HG02973 (cell line): ENCODE measurements around the gene PTPN5.

Experiments
- ATAC-seq: cut with Tn5 transposase; IDR thresholded peaks from one replicate; pipeline ENCODE4 v1.9.1; 2021; ENCODE audit warnings: moderate library complexity; ENCODE audit not compliant: unreplicated experiment

PTPN5 gene

DNA sequence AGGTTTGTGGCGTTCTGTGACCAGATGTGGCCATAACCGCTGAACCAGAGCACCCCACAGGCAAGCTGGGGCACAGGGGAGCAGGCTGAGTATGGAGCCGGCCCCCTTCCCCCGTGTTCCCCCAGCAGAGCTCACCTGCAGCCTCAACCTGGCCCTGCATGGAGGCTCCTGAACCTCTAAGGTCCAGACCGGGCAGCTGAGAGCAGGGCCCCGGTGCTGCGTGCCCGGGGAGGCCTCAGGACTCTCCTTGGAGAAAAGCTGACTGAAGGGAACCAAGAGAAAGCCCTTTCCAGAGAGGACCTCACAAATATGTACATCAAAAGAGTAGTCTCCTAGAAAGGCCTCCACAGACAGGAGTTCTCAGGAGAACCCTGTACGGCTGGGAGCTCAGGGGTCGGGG, 48.2 kb downstream of the PTPN5 start:
- no peak for ATAC-seq

DNA sequence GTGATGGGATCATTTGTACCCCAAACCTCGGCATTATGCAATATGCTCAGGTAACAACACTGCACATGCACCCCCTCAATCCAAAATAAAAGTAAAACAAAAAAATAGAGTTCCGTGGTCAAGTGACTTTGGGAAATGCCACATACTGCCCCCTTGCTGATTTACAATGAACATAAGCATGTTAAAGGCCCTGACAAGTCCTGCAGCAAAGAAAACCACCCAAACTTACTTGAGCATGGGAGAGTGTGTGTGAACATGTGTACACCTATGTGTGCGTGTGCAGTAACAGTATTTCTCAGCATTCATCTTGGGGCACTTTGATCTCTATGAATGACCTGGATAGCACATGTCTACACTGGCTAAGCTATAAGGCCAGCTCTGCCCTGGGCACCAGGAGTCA, 49.8 kb downstream of the PTPN5 start:
- ATAC-seq = no peak

DNA sequence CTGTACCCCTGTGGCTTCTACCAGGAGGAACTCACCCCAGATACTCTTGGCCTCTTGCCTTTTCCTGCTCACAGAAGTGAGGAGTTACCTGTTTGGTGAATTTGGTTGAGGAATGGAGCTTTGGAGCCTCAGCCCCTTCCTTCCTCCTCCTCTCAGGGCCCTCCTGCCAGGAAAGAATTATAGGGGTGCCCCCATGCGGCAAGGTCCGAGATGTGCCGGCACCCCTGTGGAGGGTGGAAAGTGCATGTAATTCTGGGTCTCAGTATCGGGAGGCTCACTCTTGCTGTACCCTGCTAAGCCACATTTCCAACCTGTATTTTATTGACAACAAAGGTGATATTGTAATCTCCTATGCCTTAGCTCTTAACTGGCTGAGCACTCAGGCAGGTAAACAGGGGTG, 51.9 kb downstream of the PTPN5 start:
- ATAC-seq = no peak

DNA sequence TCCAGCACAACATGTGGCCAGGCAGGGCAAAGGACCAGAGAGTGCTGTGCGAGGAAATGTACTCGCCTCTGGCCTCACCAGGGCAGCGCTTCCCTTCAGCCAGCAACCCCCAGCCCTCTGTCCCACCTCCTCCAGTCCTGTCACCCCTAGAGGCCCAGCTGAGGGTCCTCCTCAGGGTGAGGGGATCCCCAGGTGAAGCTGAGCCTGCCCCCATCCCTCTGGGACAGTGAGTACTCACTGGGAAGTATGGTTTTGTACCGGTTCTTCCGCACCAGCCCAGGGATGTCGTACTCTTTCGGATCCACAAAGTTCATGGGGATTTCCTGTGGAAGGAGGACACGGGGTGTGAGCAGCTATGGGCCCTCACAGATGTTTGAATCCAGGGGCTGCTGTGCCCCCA, 54.0 kb downstream of the PTPN5 start:
- no peak for ATAC-seq

DNA sequence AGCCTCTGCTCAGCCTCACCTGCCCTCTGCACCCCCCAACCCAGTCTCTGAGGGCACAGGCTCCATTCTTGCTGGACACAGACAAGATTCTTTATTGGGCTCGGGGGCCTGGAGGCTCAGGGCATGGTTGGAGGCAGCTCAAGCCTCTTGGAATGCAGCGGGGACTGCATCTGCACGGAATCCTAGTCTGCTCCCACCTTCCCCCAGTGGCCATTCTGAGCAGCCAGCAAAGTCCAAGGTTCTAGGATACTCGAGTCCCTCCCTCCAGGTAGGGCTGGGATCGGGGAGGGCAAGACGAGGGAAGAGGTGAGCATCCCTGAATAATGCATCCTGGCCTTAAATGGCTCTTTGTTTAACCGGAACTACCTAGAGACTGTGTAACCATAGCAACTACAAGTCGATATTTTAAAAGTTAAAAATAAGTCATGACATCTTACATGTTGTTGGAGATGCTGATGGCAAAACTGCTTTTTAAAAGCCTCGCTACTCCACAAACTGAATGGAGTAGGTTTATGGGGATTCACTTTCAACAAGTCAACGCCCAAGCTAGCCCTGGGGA, 54.9 kb downstream of the PTPN5 start:
- no peak for ATAC-seq

DNA sequence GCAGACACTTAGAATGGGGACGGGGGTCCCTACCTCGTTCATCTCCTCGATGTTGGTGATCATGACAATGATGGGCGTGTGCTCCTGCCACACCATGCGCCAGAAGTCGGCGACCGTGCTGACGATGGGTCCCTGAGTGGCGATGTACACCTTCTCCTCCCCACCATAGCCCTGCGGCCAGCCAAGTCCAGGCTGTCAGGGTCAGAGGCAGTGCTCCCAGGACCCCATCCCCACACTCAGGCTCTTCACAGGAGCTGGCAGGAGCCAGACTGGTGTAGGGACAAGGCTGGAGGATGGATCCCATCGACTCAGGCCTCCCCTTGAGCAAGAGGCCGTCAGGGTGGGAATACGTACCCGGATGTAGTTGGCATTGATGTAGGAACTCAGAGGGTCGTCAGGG, 58.4 kb downstream of the PTPN5 start:
- ATAC-seq = no peak

DNA sequence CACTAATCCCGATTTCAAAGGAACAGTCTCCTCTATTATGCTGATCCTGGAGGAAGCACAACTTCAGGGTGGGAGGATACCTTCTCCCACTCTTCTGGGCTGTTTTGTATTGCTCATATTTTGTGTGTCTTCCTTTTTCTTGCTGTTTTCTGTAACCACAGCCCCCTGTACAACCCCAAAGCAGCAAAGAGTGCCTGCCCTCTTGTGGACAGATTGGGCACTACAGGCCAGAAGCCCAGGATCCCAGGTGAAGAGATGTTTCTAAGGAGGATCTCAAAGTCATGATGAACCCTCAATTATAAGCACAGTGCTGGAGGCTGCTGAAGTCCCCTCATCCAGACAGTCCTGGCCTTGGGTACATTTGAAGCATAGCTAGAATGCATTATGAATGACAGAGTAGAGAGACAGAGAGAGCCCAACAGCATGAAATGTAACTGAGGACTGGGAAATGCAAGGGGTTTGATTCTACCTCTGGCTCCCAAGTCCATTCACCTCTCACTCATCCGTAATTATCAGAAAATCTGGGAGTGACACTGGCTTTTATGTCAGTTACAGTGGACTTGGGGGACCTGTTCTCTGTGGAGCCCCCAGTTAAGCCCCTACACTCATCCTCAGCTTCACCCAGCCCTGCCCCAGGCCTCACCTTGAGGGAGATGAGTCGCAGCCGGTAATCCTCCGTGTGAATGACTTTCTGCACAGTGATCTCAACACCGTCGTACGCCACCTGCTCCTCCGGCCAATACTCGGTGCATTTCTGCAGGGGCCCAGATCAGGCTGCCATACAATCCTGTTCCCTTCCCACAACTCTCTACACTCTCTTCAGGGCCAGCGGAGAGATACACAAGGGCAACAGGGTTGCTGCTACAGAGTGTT, 59.4 kb downstream of the PTPN5 start:
- ATAC-seq = peak; percentile 61

DNA sequence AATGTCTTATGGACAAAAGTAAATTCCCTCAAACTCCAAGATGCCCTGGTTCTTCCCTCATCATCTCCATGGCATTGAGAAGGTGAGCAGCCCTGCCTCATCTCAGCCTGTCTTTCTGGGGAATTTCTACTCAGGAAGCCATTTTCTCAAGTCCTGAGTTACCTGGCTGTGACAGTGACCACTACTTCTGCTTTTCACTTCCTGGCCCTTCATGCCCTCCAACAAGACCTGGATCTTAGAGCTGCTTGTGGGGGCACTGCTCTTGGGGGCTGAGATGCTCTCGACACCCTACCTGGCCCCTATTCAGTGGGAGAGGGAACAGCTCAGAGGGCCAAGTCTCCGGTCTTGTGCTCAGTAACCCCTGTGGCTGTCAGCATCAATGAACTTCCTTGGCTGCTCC, 60.2 kb downstream of the PTPN5 start:
- peak; percentile 14 for ATAC-seq

DNA sequence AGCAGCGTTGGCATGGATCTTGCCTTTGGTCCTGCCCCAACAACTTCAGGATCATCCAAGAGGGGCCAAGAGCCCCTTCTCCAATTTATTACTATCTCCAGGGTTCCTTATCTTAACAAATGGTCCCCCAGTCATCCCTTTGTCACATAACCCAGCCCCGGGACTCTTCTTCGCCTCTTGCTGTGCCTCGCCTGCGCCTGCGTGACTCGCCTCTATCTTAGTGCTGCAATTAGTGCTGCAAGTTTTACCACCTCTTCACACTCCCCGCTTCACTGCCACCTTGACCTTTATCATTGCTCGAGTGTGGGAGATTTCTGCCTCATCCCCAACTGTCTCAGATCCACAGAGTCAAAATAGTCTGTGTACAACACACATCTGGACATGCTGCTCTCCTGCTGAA, 61.6 kb downstream of the PTPN5 start:
- no peak for ATAC-seq

DNA sequence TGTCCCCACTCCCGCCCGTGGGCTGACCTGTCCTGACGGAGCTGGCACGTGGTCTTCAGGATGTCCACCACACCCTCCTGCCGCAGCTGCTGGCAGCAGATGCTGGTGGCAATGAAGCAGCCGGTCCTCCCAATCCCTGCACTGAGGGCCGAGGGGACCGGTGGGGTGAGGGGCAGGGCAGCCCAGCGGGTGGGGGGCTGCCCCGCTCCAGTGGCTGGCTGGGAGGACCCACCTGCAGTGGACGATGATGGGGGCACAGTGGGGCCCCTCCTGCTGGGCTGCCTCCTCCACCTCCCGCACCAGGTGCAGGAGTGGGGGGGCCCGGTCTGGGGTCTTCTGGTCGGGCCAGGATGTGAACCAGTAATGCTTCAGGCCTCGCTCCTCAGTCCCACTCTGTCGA, 62.2 kb downstream of the PTPN5 start:
- no peak for ATAC-seq

DNA sequence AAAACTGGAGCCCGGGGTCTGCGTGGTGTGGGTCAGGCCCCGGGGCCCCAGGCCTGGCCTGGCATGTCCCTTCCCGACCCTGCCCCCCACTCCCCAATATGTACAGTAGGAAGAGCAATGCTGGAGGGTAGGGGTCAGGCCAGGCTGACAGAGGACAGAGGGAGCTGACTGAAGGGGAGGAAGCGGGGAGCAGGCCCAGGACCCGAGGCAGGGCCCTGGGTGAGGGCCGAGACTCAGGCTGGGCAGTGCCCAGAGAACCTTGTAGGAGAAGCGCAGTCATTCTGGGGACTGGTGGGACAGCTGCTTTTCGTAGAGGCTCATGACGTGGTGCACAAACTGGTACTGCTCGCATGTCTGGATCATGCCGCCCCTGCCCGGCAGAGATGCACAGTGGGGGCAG, 62.9 kb downstream of the PTPN5 start:
- ATAC-seq = no peak

DNA sequence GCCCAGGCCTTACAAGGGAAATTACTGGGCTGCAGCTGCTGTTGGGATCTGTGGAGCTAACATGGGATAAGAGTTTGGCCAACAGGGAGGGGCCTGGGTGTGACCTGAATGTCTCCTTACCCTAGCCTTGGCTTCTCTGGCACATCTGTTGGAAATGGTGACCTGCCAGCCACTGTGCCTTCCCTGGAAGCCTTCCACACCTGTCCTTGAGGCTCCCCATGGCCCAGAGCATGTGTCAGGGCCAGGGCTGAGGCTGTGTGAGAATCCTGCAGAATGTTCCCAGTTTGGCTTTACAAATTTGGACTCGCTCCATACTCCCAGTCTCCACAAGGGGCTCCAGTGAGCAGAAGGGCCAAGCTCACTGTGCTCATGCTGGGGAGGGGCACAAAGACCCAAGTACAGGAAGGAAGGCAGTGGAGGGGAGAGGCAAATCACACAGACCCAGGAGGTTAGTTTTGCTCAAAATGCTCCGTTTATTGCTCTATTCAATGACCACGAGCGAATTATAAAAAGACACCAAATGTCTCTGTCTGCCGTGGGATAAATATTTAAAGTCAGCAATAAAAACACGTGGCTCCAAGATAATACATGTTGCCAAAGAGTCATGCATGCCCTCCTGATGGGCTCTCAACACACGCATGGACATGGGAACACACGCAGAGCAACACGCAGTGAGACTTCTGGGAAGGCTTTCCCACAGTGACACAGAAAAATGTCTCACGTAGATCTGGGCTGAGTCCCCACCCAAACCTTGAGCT, 63.9 kb downstream of the PTPN5 start:
- peak; percentile 56 for ATAC-seq

DNA sequence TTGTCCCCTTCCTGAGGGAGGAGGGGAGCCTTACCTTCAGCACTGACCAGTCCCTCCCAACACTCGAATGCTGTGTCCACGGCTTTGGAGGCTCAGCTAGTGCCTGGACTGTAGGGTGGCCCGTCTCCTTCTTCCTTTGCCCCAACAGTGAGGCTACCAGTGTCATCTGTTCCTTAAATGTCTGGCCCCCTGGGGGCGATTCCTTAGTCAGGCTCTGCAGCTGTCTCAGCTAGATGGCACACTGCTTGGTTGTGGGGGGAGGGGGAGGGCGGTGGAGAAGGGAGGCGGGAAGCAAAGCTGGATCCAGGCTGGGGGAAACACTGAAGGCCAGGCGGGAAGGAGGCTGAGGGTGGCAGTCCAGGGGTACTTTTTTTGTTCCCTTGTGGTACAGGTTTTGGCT, 65.6 kb downstream of the PTPN5 start, which contains the start of gene IGSF22:
Gene IGSF22, minus strand, starts transcription at position 149 of the 400 bp plus-strand sequence. CDS start 1,952 bp downstream, outside the sequence.
- ATAC-seq = no peak

DNA sequence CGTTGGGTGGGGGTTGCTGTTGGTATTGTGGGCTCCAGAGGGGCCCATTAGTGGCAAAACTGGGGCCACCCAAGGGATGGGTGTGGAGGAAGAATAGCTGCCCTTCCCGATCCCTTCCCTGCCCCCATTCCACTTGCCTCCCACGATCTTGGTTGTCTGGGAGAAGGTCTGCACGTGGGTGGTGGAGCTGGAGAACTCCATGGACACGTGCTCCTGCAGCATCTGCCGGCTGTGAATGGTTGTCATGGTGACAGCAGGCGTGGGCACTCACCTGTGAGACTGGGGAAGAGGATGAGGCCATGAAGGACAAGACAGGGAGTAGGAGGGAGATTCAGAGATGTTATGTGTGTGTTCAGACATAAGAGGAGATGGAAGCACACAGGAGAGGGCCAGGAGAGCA, 67.6 kb downstream of the PTPN5 start:
- no peak for ATAC-seq

DNA sequence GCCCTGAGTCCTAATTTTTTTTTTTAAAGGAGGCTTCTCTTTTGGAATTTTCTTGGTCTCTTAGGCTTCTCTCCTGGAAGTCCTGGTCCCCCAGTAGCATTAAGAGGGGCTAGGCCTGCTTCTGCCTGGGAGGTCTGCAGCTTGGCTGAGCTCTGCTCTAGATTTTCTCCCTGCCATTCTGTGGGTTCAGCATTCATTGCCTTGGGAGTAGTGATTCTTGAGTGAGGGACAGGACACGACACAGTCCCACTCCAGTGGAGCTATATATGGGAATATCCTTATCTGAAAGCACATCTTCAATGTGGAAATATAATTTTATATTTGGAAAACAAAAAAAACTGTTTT, 69.3 kb downstream of the PTPN5 start:
- ATAC-seq = no peak

DNA sequence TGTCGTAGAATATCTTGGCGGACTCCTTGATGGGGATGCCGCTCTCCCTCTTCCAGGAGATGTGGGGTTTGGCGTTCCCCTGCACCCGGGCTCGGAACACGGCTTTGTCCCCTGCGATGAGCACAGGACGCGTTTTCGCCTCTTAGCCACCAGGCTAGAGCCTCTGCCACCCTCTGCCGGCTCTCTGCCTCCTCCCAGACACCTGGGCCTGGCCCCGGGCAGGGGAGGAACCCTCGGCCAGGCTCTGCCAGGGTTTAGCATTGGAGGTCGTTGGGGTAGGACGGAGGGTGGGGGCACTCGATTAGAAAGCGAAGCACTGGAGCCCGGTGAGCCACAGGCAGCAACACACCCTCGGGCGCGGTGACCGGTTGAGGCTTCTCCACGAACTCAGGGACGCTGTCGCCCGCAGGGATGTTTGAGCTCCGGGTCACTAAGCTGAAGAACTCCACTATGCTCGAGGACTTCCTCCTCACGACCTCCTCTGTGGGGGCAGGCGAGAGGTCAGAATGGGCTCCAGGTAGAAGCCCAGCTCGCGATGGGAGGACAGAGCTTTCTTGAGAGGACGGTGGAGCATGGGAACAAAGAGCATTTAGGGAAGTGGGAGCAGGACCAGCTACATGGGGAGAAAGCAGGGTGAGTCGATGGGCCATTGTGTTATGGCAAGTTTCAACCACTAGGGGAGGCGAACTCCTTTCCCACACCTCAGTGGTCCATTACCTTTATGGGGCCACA, 69.9 kb downstream of the PTPN5 start:
- ATAC-seq = peak; percentile 71

DNA sequence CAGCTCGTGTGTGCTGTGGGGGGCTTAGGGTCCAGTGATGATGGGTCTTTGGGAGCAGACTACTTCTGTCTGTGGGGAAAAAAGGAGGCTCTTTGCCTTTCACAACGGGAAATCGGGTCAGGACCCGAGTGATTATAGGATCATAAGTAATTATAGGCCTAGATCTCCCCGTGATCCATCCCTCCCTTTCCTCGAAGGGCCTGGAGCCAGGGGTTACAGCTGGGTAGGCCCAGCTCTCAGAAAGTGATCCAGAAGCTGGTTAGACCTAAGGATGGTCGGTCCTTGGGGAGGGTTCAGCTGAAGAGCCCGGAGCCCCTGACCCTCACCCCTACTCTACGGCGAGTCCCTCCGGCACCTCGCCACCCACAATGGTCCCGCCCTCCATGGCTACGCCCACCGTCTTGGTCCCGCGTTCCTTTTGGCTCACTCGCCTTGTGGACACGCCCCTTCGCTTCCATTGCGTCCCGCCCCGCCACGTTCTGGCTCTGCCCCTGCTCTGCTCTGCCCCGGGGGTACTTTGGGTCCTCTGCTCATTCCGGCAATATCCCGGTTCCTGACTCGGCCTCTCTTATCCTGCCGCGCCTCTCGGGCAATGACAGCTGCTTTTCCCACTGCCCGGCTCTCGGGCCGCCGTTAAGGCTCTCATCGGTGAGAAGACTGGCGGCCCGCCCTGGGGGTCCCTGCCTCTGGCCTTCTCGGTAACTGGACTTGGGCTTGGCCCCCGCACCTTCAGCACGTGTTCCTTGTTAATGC, 70.6 kb downstream of the PTPN5 start:
- no peak for ATAC-seq

DNA sequence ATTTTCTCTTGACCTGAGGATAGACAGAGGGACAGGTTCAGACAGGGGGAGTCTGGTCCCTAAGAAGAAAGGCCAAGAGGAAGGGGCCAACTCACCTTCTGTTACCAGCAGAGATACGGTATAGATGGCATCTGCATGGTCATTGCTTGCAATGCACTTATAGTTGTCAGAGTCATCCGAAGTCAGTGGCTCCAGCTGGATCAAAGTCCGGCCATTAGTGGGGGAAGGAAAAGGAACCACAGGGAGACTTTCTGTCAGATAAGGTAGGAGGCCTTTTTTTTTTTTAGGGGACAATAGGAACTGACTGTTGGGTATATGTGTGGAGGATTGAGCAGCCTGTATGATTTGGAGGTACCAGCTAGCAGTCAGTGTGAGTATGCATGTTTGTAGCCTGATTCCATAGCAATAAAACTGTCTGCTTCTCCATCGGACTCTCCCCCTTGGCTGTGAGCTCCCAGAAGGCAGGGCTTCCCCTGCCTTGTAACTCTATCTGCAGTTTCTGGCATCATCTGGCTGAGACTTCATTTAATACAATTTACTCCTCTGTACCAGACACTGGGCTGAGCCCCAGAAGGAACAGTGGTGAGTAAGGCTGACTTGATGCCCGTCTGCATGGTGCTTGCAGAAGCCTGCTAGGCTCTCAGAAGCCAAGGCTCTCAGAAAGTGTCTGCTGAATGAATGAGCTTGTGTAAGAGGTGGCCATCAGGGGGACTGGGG, 71.3 kb downstream of the PTPN5 start:
- ATAC-seq = no peak

DNA sequence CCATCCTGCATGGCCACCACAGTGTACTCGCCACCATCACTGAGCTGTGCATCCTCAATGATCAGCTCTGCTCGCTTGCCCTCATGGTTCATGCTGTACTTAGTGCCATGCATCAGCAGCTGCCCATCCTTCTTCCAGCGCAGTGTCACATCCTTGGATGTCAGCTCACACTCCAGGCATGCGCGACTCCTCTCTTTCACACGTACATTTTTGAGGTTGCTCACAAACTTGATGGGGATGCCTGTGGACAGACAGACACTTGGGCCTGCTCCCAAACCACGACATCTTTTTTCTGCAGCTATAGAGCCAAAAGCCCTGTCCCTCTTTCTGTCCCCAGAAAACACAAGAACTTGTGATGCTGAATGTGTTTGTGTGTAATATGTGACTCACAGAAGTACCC, 76.1 kb downstream of the PTPN5 start:
- no peak for ATAC-seq

DNA sequence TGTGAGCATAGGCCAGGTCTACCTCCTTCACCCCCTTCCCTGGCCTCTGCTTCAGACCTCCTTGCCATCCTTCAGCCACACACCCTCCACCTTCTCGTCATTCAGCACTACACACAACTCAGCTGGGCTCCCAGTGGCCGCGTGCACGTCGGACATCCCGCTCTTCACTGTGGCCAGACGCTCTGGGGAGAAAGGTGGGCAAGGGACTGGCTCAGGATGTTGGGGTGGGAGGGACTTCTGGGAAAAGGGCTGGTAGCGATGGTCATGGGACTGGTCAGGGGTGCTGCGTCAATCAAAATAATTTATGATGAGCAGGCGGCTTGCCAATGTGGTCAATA, 77.2 kb downstream of the PTPN5 start:
- no peak for ATAC-seq
